ENCODE measurements around the gene MAFG. TPM values are rescaled to one million over a fixed set of nuclear protein-coding genes. Genes with fewer than 3 reads are reported as not detected.

Gene MAFG
- total and polyA plus RNA-seq, 9 of the 15 experiments (the other 6 are each of a cell fraction or from before 2014, with no cell fraction given) = 1.1 to 58.1 (median 24.9) TPM

- no peak; the same call in 1 of the 2 replicates for TF ChIP-seq ZNF592 (IDR thresholded peaks at IDR 0.05)
- TF ChIP-seq USF2 (CRISPR knock-in tag; IDR thresholded peaks at IDR 0.05) = no peak
- TF ChIP-seq RNF219 (CRISPR knock-in tag; IDR thresholded peaks at IDR 0.05) = no peak
- no peak for TF ChIP-seq NELFE (IDR thresholded peaks at IDR 0.05; ENCODE audit: insufficient read depth, insufficient read length)
- TF ChIP-seq NEUROD1 (IDR thresholded peaks at IDR 0.05; ENCODE audit: borderline replicate concordance, low read depth, low read length, partially characterized antibody) = no peak
- no peak for TF ChIP-seq ZNF184 (CRISPR knock-in tag; IDR thresholded peaks at IDR 0.05)
- no peak for TF ChIP-seq ELF1 (tag; IDR thresholded peaks at IDR 0.05)
- no peak for TF ChIP-seq SMAD1 (IDR thresholded peaks at IDR 0.05; ENCODE audit: low read depth, low read length, partially characterized antibody)
- no peak for TF ChIP-seq TBL1XR1 (IDR thresholded peaks at IDR 0.05; ENCODE audit: low read length in 2 of 2)
- TF ChIP-seq ZNF324 (CRISPR knock-in tag; IDR thresholded peaks at IDR 0.05) = no peak
- TF ChIP-seq KLF13 (tag; IDR thresholded peaks at IDR 0.05; ENCODE audit: borderline replicate concordance, low read depth) = no peak
- TF ChIP-seq AFF1 (IDR thresholded peaks at IDR 0.05; ENCODE audit: low read depth in 1 of 2, partially characterized antibody in 2 of 2) = no peak
- no peak for TF ChIP-seq KAT2B (IDR thresholded peaks at IDR 0.05; ENCODE audit: low read depth, low read length)
- no peak for TF ChIP-seq RFX5 (IDR thresholded peaks at IDR 0.05; ENCODE audit: low read depth, low read length)
Measured at GRCh38 chr17:81870131-81870980, 57.2 kb downstream of the MAFG start (continued).
